Psoas muscle (tissue), 8 donors: Measurements from ENCODE around the gene FBN3. TPM values are rescaled to one million over a fixed set of nuclear protein-coding genes. Genes with fewer than 3 reads are reported as not detected.

Experiments used
- ATAC-seq, 4 donors: fragments of 200-7000 bp; cut with Tn5 transposase; one replicate each; pipeline ENCODE4 v1.9.1; 2020; ENCODE audit warnings: moderate library complexity in 3 of 4, mild to moderate bottlenecking in 2 of 4
- DNase-seq, 2 donors: peaks; one replicate each; pipeline ENCODE4 v3.0.0-alpha.2; 2020
- H3K27ac ChIP-seq: fragments of 200-600 bp; one replicate; pipeline ENCODE4 v1.8.0; 2022
- H3K27me3 ChIP-seq, 3 donors: fragments of 200-600 bp in 1 of 3; one replicate each; pipeline versions ENCODE4 v1.6.1 to v1.8.0; 2013 to 2022; ENCODE audit warnings: low read length in 2 of 3, mild to moderate bottlenecking in 2 of 3, moderate library complexity in 1 of 3; ENCODE audit not compliant: insufficient read depth in 3 of 3
- H3K36me3 ChIP-seq, 2 donors: fragments of 200-600 bp in 1 of 2; one replicate each; pipeline versions ENCODE4 v1.6.1 to v1.8.0; 2013 to 2022; ENCODE audit warnings: low read depth in 1 of 2, mild to moderate bottlenecking in 1 of 2, moderate library complexity in 1 of 2; ENCODE audit not compliant: insufficient read depth in 1 of 2
- H3K4me1 ChIP-seq: fragments of 200-600 bp; one replicate; pipeline ENCODE4 v1.8.0; 2022
- H3K4me3 ChIP-seq: fragments of 200-600 bp; one replicate; pipeline ENCODE4 v1.8.0; 2022; ENCODE audit warnings: mild to moderate bottlenecking
- H3K9me3 ChIP-seq: fragments of 200-600 bp; one replicate; pipeline ENCODE4 v1.8.0; 2022
- CTCF ChIP-seq: fragments of 200-600 bp; IDR thresholded peaks from one replicate; pipeline ENCODE4 v1.8.0; 2022; ENCODE audit warnings: antibody characterized with exemption
- WGBS, 3 donors: extraction: QIAGEN DNeasy Blood & Tissue Kit; methylation state at CpG; one replicate each; pipeline versions ENCODE4 v1.1.6 to v1.1.7; 2013; 5-methylcytosine and 5-hydroxymethylcytosine counted together
- intact Hi-C, 2 donors: fragments of 100-400 bp; cut with DNase I; formaldehyde crosslinking; loops; one replicate each; pipeline versions ENCODE4 v1.11.0 to v1.14.2; 2022
- polyA plus RNA-seq, 3 donors: library from polyadenylated mRNA; stranded (reverse); fragments of 200-250 nt; gene quantifications; one replicate each; pipeline ENCODE4 v1.2.3, GENCODE V29; 2013
- total RNA-seq, 4 donors: library from RNA; stranded (reverse); fragmentation: NEBNext Ultra II Directional in 2 of 4; extraction: Animal tissue kit (Norgen Biotek cat#: 25700) in 2 of 4; gene quantifications; one replicate each; pipeline versions ENCODE4 v1.2.1 to v1.2.4, GENCODE V29; 2021 to 2023
- donor health status: healthy with polysubstance abuse.
- donor health status: DM: no; HTN: no; CAD: no; lungs with moderate emphysema.
- donor health status: Bipolar disorder and iron deficiency.
- donor health status: healthy.
- donor health status: DM: yes; HTN: yes; CAD: no.
- donor health status: DM: no; HTN: no; CAD: no.
- donor health status: DM: no; HTN: no; CAD: no.
- donor health status: DM: yes; HTN: yes; CAD: no.

Gene FBN3
- total and polyA plus RNA-seq, 7 donors: 0.01 to 0.51 (median 0.02) TPM; not detected in 2

- Histone ChIP-seq H3K4me1 (no peaks in the 10 kb centered on the region), H3K36me3 (no peaks in the 10 kb centered on the region), H3K4me3 (no peak overlapping the region), H3K27me3 (peaks cover 0 to 5% (median 2%) of the 10 kb centered on the region in 3 donors), H3K9me3 (no peaks in the 10 kb centered on the region), H3K27ac (no peak overlapping the region)
- TF ChIP-seq CTCF: no peak
- ATAC-seq (no peak), DNase-seq (no peak)
- intact Hi-C loops: no loop called here
- 23 to 39% (median 39%) methylated on average over 17 of the region's 17 CpGs for WGBS, 3 donors
These were observed 11.2 kb downstream of the FBN3 start for GRCh38 chr19:8138201-8138600.

GRCh38 chr19:8137425-8137824, 12.0 kb downstream of the FBN3 start:
- Histone ChIP-seq H3K9me3 (no peaks in the 10 kb centered on the region), H3K27me3 (peaks cover 0 to 5% (median 2%) of the 10 kb centered on the region in 3 donors), H3K4me1 (no peaks in the 10 kb centered on the region), H3K36me3 (no peaks in the 10 kb centered on the region), H3K4me3 (no peak overlapping the region), H3K27ac (no peak overlapping the region)
- no peak for TF ChIP-seq CTCF
- DNase-seq (no peak), ATAC-seq (no peak)
- intact Hi-C loops: no loop called here
- 92 to 100% (median 100%) methylated on average over 1 of the region's 1 CpG for WGBS, 3 donors

GRCh38 chr19:8135946-8136618, 13.3 kb downstream of the FBN3 start:
- no peak for TF ChIP-seq CTCF
- Histone ChIP-seq H3K9me3 (no peaks in the 10 kb centered on the region), H3K4me1 (no peaks in the 10 kb centered on the region), H3K27ac (no peak overlapping the region), H3K27me3 (peaks cover 0 to 2% (median 0%) of the 10 kb centered on the region in 3 donors), H3K36me3 (no peaks in the 10 kb centered on the region), H3K4me3 (no peak overlapping the region)
- no peak for DNase-seq
- ATAC-seq: no peak
- intact Hi-C loops: no loop called here
- WGBS, 3 donors: 94 to 95% (median 95%) methylated on average over 32 of the region's 32 CpGs

DNA sequence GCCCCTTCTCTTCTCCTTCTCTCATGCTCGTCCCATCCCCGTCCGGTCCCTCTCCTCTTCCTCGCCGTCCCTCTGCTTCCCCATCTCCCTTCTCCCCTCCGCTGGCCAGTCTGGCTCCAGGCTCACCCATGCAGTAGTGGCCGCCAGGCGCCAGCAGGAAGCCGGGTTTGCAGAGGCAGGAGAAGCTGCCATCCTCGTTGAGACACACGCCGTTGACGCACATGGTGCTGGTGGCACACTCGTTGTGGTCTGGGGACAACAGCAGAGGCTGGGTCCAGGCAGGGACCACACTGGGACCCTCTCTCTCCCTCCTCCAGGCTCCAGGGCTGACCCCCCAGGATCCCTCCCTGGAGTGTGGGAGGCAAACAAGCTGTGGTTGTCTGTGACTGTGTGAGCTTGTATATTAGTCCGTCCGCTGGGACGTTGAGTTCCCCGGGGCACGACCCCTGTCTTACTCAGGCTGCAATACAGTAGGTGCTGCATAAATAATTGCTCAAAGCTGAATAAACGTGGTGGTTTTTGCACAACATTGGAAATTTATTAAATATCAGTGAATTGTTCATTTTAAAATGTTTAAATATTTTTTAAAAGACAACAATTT, 16.4 kb downstream of the FBN3 start:
- H3K27ac ChIP-seq: no peak overlapping the region
- H3K36me3 ChIP-seq: no peaks in the 10 kb centered on the region
- ATAC-seq (no peak), DNase-seq (no peak)
- no peak overlapping the region for H3K4me3 ChIP-seq
- H3K4me1 ChIP-seq: no peaks in the 10 kb centered on the region
- no peak for TF ChIP-seq CTCF
- intact Hi-C loops: no loop called here
- H3K9me3 ChIP-seq: no peaks in the 10 kb centered on the region
- 80 to 81% (median 81%) methylated on average over 19 to 20 of the region's 20 CpGs for WGBS, 3 donors
- no peaks in the 10 kb centered on the region for H3K27me3 ChIP-seq

GRCh38 chr19:8131517-8131916, 17.9 kb downstream of the FBN3 start:
- DNase-seq (no peak), ATAC-seq (no peak)
- Histone ChIP-seq H3K9me3 (no peaks in the 10 kb centered on the region), H3K4me1 (no peaks in the 10 kb centered on the region), H3K27ac (no peak overlapping the region), H3K27me3 (no peaks in the 10 kb centered on the region), H3K36me3 (no peaks in the 10 kb centered on the region), H3K4me3 (no peak overlapping the region)
- intact Hi-C loops: no loop called here
- no peak for TF ChIP-seq CTCF
- 61 to 70% (median 66%) methylated on average over 26 of the region's 26 CpGs for WGBS, 3 donors
